ENCODE measurements around the gene PACS2.

- TF ChIP-seq CTCF (IDR thresholded peaks at IDR 0.05) = no peak
- no peak for TF ChIP-seq POLR2A (IDR thresholded peaks at IDR 0.05)
Observed at GRCh38 chr14:105377555-105378182, 63.1 kb downstream of the PACS2 start.
